NCI-H748 treated with DMSO at 0.1 percent for 48 hours (cell line): Measurements from ENCODE around the gene VAPB.

Experiments used
- DNase-seq: peaks from one replicate; lab custom pipeline; 2025; lab: John Stamatoyannopoulos, UW

The VAPB gene

DNA sequence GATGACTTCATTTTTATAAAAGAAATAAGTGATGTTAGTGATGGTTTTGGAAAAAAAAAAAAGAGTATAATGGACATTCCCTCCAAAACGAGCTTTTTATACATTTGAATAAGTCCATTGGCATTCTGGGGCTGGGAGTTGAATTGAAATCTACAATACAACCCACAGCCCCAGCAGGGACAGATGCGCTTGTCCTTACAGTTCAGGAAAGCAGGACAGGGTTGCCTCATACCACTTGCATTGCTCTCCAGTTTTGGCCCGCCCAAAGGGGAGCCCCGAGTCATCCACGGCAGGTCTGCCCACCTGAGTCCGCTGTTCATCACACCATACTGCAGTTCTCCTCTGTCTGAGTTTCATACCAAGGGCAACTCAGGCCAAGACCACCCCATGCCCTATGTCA is 46.2 kb downstream of the VAPB start:
- no peak for DNase-seq

DNA sequence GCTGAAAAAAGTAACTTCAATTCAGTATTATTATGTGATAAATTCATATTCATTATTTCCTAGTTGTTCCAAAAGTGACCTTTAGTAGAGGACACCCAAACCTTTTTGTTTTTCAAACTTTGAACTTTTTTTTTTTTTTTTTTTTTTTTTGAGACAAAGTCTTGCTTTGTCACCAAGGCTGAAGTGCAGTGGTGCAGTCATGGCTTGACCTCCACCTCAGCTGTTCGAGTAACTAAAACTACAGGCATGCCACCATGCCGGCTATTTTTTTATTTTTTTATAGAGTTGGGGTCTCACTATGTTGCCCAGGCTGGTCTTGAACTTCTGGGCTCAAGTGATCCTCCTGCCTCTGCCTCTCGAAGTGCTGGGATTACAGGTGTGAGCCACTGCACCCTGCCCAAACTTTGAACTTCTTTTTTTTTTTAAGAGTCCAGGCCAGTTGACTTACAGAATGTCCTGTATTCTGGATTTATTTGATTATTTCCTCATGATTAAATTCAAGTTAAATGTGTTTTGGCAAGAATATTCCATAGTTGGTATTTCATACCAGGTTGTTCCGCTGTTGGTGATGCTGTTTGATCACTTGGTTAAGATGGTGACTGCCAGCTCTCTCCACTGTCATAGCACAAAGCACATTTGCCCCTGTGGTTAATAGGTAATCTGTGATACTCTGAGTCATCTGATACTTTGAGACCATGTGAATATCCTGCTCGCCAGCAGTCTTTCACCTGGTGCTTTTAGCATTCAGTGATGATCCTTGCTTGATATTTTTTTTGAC is 48.0 kb downstream of the VAPB start:
- no peak for DNase-seq

GRCh38 chr20:58438970-58439808 is 50.2 kb downstream of the VAPB start:
- DNase-seq, result no peak

DNA sequence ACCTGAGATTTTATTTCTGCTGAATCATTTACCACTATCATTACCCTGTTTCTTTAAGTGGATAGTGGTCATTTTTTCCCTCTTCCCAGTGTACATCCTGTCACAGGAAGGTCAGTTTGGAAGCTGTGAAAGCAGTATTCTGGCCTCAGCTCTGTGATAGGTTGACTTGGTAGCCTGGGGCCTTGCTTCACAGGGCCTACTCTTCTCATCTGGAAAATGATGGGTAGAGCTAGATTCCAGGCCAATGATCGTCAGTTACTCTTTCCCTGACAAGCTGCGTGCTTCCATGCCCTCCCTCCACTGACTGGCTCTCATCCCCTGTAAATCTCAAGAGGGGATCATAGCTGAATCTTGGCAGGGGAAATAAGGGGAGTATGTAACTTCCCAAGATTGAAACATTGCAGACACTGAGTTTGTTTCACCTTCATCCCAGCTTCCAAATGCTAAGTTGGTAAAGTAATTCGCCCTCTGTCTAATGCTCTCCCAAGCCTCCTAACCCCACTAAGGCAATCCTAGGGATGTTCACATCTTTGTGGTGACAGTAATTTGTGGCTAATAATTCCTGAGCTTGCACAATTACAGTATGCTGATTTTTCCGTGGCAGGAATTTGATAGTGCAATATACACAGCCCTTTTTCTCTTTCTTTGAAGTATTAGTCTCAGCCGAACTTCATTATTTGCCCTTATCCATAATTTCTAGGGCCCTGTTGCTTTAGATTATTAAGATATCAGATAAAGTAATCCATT is 51.2 kb downstream of the VAPB start:
- DNase-seq, result no peak

DNA sequence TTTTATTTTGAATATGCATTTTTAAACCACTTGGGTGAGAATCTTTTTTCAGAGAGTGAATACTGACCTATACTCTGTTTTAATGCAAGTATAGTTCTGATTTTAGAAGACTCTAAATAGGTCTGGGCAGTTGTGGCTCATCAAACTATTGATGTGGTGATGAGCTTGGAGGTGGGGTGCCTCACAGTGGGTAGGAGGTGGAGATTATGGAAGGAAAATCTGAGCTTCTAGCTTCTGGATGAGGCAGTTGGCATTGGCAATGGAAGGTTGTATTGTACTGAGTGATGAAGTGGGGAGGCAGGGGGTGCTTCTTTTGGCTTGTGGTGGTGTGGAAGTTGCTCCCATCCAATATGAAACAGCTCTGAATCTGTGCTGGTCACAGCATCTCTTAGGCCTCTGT is 52.7 kb downstream of the VAPB start:
- no peak for DNase-seq

- no peak for DNase-seq
Observed at GRCh38 chr20:58444746-58445255, 55.8 kb downstream of the VAPB start.

DNA sequence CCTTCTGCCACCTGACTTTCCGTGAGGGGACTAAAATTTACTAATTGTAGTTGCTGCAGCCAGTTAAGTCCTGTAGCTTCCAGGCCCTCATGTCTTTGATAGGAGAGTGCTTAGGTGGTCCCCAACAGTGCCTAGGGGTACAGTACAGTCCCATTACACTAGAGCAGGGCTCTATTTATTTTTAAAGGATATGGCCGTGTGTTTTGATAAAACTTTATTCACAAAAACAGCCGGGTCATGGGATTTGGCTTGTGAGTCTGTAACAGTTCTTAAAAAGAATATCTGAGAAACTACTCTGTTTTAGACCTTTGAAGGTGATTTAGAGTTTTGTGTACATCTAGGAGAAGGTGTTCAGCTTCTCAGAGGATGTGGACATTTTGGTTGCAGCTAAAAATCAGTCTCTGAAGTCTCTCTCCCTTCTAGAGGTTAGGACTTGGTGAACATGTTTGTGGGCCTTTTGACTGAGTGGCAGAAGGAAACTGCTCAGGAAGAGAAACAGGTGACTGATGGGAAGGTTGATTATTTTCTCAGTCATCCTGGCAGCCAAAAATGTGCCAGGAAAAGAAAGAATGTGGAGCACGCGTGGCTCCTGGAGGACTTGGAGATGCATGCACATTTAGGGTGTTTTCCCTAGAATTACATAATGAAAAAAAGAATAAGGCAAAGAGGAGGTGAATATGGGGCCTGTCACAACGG is 57.4 kb downstream of the VAPB start:
- DNase-seq, result no peak

DNA sequence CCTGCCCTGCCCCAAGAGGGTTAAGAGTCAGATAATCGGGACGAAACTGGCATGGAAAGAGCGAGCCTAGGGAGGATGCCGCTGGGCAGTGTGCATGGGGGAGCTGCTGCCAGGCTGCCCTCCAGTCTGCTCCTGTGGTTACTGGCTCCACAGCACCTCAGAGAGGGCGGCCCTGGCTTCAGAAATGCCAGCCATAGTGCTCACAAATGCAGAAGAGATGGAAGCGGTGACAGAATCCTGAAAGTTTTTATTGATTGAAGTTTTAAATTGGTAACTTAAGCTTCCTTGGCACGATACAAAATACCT is 57.9 kb downstream of the VAPB start:
- DNase-seq, result no peak

- DNase-seq, result no peak
Observed at GRCh38 chr20:58447511-58448391, 58.7 kb downstream of the VAPB start.

DNA sequence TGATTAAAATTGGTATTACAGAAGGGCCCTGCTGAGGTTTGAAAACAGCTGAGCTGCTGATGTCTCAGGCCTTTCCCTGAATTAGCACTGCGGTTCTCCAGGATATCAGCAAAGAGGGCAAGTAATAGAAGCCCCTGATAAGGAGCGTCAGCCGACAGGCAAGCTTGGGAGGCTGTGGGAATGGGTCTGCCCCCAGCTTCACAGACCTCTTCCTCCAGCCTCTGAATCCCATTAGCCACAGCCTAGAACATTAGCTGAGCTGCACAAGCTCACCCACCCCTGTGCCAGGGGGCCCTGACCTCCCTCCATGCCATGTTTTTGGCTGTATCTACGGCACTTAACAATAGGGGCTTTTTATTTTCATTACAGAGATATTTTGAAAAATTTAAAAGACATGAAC is 59.9 kb downstream of the VAPB start:
- DNase-seq, result no peak

GRCh38 chr20:58449681-58450221 is 60.7 kb downstream of the VAPB start:
- peak; percentile 5 for DNase-seq

DNA sequence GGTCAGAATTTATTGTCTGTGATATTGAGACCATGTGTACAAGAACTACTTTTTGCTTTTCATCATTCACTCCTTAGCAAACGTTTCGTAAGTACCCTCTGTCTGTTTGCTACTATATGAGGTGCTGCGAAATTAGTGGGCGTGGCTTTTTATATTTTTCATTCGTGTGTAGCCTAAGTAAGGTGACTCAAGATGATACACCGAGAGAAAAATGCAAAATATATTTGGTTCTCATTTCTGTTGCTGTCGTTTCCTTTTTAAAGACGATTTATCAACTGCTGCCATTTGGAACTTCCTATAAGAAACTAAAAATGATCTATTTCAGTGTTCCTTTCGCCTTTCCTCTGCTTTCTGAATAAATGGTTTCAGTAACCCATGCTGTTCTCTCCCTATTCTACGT is 61.2 kb downstream of the VAPB start:
- no peak for DNase-seq

DNA sequence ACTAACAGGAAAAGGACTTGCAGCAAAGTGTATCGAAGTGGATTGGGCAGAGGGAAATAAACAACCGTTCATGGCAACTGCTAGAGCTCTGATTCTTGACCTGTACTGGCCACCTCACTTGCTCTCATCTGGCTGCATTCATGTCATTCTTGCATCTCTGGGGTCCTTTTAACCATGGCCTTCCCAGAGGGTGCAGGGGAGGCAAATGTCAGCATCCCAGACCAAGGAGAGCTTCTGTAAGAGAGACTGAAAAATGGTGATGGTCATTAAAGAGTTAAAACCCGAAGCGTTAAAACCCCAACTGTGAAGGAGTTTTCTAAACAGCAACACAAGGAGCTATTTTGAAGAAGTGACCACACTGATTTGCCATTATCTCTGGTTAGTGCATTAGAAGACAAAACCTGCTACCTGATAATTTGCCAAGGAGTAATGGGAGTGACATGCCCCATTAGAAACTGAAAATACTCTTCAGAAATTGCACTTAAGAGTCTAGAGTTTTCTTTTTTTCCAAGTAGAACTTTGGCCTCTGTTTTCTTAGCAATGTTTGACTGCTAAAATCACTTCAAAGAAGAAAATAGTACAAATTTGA is 63.7 kb downstream of the VAPB start:
- no peak for DNase-seq

GRCh38 chr20:58453391-58453790 is 64.4 kb downstream of the VAPB start:
- DNase-seq, result no peak

- no peak for DNase-seq
Observed at GRCh38 chr20:58454460-58454859, 65.4 kb downstream of the VAPB start.

DNA sequence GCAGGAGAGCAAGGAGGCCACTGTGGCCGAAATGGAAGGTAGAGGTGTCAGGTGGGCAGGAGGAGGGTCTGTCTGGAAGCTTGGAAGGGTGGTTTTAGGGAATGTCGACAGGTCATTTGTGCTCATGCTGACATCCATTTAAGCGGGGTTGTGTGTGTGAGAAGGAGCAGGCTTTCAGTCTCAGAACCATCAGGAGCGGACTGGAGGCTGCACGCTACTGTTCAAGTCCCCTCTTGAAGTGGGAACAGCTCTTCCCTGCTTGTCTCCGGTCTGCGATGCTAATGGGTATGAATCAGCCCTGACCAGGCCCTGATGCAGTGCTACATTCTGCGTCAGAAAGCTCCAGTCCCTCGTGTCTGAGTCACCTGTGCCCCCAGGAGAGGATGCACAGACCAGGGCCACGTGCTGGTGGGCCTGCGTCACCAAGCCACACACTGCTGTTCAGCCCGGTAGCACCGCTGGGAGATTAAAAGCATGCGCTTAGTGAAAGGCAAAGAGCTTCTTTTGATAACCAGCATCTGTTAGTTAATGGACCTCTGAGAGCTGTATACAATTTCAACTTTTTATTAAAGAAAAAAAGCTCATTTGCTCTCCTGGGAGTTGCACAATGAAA is 68.2 kb downstream of the VAPB start:
- DNase-seq, result no peak

- DNase-seq, result no peak
Observed at GRCh38 chr20:58458342-58459057, 69.5 kb downstream of the VAPB start.

DNA sequence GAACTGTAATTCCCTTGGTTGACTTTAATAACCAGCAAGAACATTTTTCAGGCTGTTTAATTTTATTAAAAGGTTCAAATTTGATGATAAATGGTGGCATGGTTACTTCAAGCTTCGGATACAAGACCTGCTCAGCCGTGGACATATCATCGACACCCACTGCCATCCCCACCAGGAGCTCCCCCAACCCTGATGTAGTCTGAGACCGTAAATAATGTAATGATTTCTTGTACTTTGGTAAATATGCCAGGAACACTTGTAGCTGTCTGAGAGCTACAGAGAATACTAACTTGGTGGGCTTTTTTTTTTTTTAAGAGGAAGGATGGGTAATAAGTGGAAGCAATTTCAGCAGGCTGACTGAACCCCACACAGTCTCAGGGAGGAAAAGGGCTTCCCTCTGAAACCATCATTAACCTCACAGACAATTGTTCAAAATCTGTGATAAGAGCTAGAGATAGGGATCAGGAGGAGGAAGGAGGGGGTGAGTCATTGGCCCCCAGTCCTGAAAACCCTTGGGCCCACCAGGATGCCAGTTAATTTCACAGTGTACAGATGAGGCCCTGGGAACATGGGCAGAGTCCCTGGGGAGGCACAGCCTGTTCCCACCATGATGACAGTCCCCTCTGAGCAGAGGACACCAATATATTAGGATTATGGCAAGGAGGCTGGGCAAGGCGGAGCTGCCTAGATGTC is 70.2 kb downstream of the VAPB start:
- DNase-seq, result no peak

DNA sequence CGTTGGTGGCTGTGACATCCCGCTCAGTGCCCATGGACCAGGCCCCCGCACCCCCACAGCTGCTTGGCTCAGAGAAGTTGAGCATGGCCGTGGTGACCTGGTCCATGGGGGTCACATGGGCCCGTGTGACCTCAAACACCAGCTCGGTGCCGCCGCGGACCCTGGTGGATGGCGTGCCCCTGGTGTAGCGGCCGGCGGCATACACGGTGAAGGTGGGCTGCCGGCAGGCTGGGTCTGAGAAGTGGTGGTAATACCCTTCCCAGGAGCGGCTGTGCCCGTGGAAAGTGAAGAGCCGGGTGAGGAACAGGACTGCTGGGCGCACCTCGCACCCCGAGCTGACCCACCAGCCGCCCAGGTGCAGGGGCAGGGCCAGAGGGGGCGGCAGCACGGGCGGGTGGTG is 72.1 kb downstream of the VAPB start:
- no peak for DNase-seq
